GM21717 (cell line): ENCODE measurements around the gene WIPF2.

Experiments used
- ATAC-seq: cut with Tn5 transposase; IDR thresholded peaks from one replicate; pipeline ENCODE4 v1.9.1; 2021; ENCODE audit warnings: mild to moderate bottlenecking, moderate library complexity; ENCODE audit not compliant: unreplicated experiment

WIPF2 gene

GRCh38 chr17:40325156-40326013, 106.3 kb downstream of the WIPF2 start:
- no peak for ATAC-seq

GRCh38 chr17:40326014-40326831, 107.1 kb downstream of the WIPF2 start:
- no peak for ATAC-seq

- ATAC-seq, result no peak
Observed at GRCh38 chr17:40326832-40327199, 107.7 kb downstream of the WIPF2 start.

GRCh38 chr17:40327244-40327729, 108.2 kb downstream of the WIPF2 start:
- ATAC-seq, result no peak

- no peak for ATAC-seq
Observed at GRCh38 chr17:40327735-40328385, 108.8 kb downstream of the WIPF2 start.

- ATAC-seq, result no peak
Observed at GRCh38 chr17:40328386-40328766, 109.3 kb downstream of the WIPF2 start.

- no peak for ATAC-seq
Observed at GRCh38 chr17:40329839-40330794, 111.0 kb downstream of the WIPF2 start.

GRCh38 chr17:40330850-40331470, 111.9 kb downstream of the WIPF2 start:
- ATAC-seq, result no peak

GRCh38 chr17:40331743-40332641, 112.9 kb downstream of the WIPF2 start:
- ATAC-seq, result no peak
